SK-N-SH treated with all-trans-retinoic acid at 6 μM for 48 hours (cell line): Measurements from ENCODE around the gene TFG.

Experiments
- ATAC-seq: fragments of 200-7000 bp; cut with Tn5 transposase; 3 replicates; pipeline ENCODE4 v1.9.1; 2020; ENCODE audit warnings: mild to moderate bottlenecking, moderate library complexity
- ARNTL ChIP-seq: fragments of 450-650 bp; formaldehyde crosslinking; IDR thresholded peaks from 2 replicates; pipeline ENCODE4 v1.5.0; 2020; ENCODE audit warnings: low read depth, mild to moderate bottlenecking, moderate library complexity, borderline replicate concordance
- BACH2 ChIP-seq: fragments of 250-450 bp; sonication (Bioruptor Pico); IDR thresholded peaks from 2 replicates; pipeline ENCODE4 v1.9.0; 2021; ENCODE audit warnings: mild to moderate bottlenecking, borderline replicate concordance
- CSDC2 ChIP-seq: fragments of 250-450 bp; sonication (Bioruptor Pico); IDR thresholded peaks from 2 replicates; pipeline ENCODE4 v1.5.0; 2020; ENCODE audit warnings: mild to moderate bottlenecking, moderate library complexity
- CSRNP3 ChIP-seq: fragments of 250-450 bp; sonication (Bioruptor Pico); IDR thresholded peaks from 2 replicates; pipeline ENCODE4 v1.5.1; 2021; ENCODE audit warnings: mild to moderate bottlenecking, moderate library complexity
- ESRRG ChIP-seq: fragments of 250-450 bp; sonication (Bioruptor Pico); IDR thresholded peaks from 2 replicates; pipeline ENCODE4 v1.6.1; 2021; ENCODE audit warnings: mild to moderate bottlenecking
- GLIS3 ChIP-seq: fragments of 250-450 bp; sonication (Bioruptor Pico); IDR thresholded peaks from 2 replicates; pipeline ENCODE4 v1.5.0; 2020; ENCODE audit warnings: mild to moderate bottlenecking, moderate library complexity
- ISL1 ChIP-seq: fragments of 250-450 bp; sonication (Bioruptor Pico); IDR thresholded peaks from 2 replicates; pipeline ENCODE4 v2.1.2; 2022; ENCODE audit warnings: mild to moderate bottlenecking, moderate library complexity
- OSR1 ChIP-seq: fragments of 250-450 bp; sonication (Bioruptor Pico); IDR thresholded peaks from 2 replicates; pipeline ENCODE4 v1.8.0; 2022; ENCODE audit warnings: moderate library complexity, mild to moderate bottlenecking, inconsistent platforms
- POU6F1 ChIP-seq: fragments of 250-450 bp; sonication (Bioruptor Pico); IDR thresholded peaks from 2 replicates; pipeline ENCODE4 v1.8.0; 2021; ENCODE audit warnings: low read depth, mild to moderate bottlenecking, moderate library complexity, borderline replicate concordance
- PPARA ChIP-seq: fragments of 250-450 bp; sonication (Bioruptor Pico); IDR thresholded peaks from 2 replicates; pipeline ENCODE4 v1.5.0; 2020; ENCODE audit warnings: mild to moderate bottlenecking, borderline replicate concordance
- RARB ChIP-seq: fragments of 250-450 bp; sonication (Bioruptor Pico); IDR thresholded peaks from 2 replicates; pipeline ENCODE4 v1.8.0; 2021; ENCODE audit warnings: mild to moderate bottlenecking, moderate library complexity
- SNAI2 ChIP-seq: fragments of 250-450 bp; sonication (Bioruptor Pico); IDR thresholded peaks from 2 replicates; pipeline ENCODE4 v1.5.0; 2020; ENCODE audit warnings: mild to moderate bottlenecking, moderate library complexity
- TOX ChIP-seq: fragments of 250-450 bp; sonication (Bioruptor Pico); IDR thresholded peaks from 2 replicates; pipeline ENCODE4 v1.8.0; 2021; ENCODE audit warnings: mild to moderate bottlenecking, moderate library complexity, borderline replicate concordance
- TSHZ2 ChIP-seq: fragments of 250-450 bp; sonication (Bioruptor Pico); IDR thresholded peaks from 2 replicates; pipeline ENCODE4 v1.5.0; 2020; ENCODE audit warnings: mild to moderate bottlenecking, moderate library complexity
- ZC3H10 ChIP-seq: fragments of 250-450 bp; sonication (Bioruptor Pico); IDR thresholded peaks from 2 replicates; pipeline ENCODE4 v1.5.1; 2021; ENCODE audit warnings: mild to moderate bottlenecking, moderate library complexity
- ZFP3 ChIP-seq: fragments of 250-450 bp; sonication (Bioruptor Pico); IDR thresholded peaks from 2 replicates; pipeline ENCODE4 v1.5.0; 2020; ENCODE audit warnings: mild to moderate bottlenecking, moderate library complexity
- ZFP30 ChIP-seq: fragments of 450-650 bp; formaldehyde crosslinking; IDR thresholded peaks from 2 replicates; pipeline ENCODE4 v1.5.0; 2022; ENCODE audit warnings: mild to moderate bottlenecking, moderate library complexity
- ZNF565 ChIP-seq: fragments of 450-650 bp; formaldehyde crosslinking; conservative IDR thresholded peaks from 2 replicates; pipeline ENCODE4 v1.5.0; 2020; ENCODE audit warnings: low read depth, mild to moderate bottlenecking, moderate library complexity
- ZNF70 ChIP-seq: fragments of 450-650 bp; formaldehyde crosslinking; IDR thresholded peaks from 2 replicates; pipeline ENCODE4 v1.5.0; 2020; ENCODE audit warnings: mild to moderate bottlenecking, moderate library complexity
- ZNF8 ChIP-seq: fragments of 450-650 bp; formaldehyde crosslinking; IDR thresholded peaks from 2 replicates; pipeline ENCODE4 v1.5.0; 2020; ENCODE audit warnings: mild to moderate bottlenecking, moderate library complexity
- TF ChIP-seq, protein P1 (sequence below): fragments of 250-450 bp; sonication (Bioruptor Pico); IDR thresholded peaks from 2 replicates; pipeline ENCODE4 v1.5.1; 2020; ENCODE audit warnings: low read depth, mild to moderate bottlenecking, moderate library complexity
- TF ChIP-seq, protein P2 (sequence below): fragments of 250-450 bp; sonication (Bioruptor Pico); IDR thresholded peaks from 2 replicates; pipeline ENCODE4 v1.8.0; 2020; ENCODE audit warnings: mild to moderate bottlenecking, moderate library complexity, borderline replicate concordance

The TFG gene

DNA sequence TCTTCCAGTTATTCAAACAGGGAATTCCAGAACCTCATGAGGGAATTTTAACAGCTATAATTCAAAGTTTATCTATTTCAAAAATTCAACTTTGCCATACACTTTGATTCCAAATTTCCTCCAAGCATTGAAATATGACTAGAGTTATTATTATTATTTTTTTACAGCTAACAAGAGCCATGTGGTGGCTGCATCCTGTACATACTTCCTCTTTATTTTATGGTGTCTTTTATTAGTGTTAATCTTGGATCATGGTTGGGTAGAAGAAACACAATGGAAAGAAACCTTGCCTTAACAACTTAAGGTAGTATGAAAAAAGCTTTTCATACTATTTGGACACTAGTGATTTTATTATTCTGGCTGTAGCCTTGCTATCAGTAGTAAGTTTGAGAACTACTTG, 52.7 kb downstream of the TFG start:
- TF ChIP-seq TSHZ2 (CRISPR knock-in tag) (no peak), ZC3H10 (CRISPR knock-in tag) (no peak), BACH2 (CRISPR knock-in tag) (no peak), CSDC2 (CRISPR knock-in tag) (no peak), PPARA (CRISPR knock-in tag) (no peak), TOX (CRISPR knock-in tag) (no peak), ZNF565 (CRISPR knock-in tag) (no peak), GLIS3 (CRISPR knock-in tag) (no peak), ZFP30 (CRISPR knock-in tag) (no peak), SNAI2 (CRISPR knock-in tag) (no peak), POU6F1 (CRISPR knock-in tag) (no peak), ZFP3 (CRISPR knock-in tag) (no peak), RARB (no peak)
- TF ChIP-seq, protein P1, sequence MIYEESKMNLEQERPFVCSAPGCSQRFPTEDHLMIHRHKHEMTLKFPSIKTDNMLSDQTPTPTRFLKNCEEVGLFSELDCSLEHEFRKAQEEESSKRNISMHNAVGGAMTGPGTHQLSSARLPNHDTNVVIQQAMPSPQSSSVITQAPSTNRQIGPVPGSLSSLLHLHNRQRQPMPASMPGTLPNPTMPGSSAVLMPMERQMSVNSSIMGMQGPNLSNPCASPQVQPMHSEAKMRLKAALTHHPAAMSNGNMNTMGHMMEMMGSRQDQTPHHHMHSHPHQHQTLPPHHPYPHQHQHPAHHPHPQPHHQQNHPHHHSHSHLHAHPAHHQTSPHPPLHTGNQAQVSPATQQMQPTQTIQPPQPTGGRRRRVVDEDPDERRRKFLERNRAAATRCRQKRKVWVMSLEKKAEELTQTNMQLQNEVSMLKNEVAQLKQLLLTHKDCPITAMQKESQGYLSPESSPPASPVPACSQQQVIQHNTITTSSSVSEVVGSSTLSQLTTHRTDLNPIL (CRISPR knock-in tag), result no peak
- TF ChIP-seq, protein P2, sequence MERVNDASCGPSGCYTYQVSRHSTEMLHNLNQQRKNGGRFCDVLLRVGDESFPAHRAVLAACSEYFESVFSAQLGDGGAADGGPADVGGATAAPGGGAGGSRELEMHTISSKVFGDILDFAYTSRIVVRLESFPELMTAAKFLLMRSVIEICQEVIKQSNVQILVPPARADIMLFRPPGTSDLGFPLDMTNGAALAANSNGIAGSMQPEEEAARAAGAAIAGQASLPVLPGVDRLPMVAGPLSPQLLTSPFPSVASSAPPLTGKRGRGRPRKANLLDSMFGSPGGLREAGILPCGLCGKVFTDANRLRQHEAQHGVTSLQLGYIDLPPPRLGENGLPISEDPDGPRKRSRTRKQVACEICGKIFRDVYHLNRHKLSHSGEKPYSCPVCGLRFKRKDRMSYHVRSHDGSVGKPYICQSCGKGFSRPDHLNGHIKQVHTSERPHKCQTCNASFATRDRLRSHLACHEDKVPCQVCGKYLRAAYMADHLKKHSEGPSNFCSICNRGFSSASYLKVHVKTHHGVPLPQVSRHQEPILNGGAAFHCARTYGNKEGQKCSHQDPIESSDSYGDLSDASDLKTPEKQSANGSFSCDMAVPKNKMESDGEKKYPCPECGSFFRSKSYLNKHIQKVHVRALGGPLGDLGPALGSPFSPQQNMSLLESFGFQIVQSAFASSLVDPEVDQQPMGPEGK (CRISPR knock-in tag), result no peak
- ATAC-seq, result no peak

DNA sequence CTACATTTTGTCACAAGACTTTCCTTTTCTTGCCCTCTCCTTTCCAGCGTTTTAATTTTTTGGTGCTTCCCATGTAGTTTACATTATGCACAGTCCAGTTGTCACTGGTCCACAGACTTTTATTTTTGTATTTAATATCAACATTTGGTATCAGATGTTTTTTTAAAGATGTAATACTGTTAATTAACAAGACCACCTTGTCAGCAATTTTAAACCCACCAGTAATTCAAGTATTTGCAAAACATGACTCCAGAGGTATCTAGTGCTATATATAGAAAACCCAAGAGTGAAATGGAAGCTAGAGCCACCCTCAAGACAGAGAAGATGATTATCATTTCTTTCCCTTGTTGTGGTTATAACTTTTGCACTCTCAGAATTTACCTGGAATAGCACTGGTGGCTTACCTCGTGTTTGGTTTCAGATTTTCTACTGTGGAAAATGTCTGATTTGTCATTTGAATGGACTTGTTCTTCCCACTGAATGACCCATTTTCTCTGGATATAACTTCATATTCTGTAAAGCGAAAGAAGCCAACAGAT, 56.2 kb downstream of the TFG start:
- no peak for TF ChIP-seq ARNTL (CRISPR knock-in tag)
- TF ChIP-seq POU6F1 (CRISPR knock-in tag), result no peak
- TF ChIP-seq CSRNP3, result no peak
- no peak for TF ChIP-seq ZNF565 (CRISPR knock-in tag)
- TF ChIP-seq TOX (CRISPR knock-in tag), result no peak
- TF ChIP-seq SNAI2 (CRISPR knock-in tag), result no peak
- no peak for TF ChIP-seq GLIS3 (CRISPR knock-in tag)
- TF ChIP-seq ZNF70 (CRISPR knock-in tag), result no peak
- TF ChIP-seq ISL1, result no peak
- TF ChIP-seq ZC3H10 (CRISPR knock-in tag), result no peak
- TF ChIP-seq OSR1 (CRISPR knock-in tag), result no peak
- no peak for TF ChIP-seq ZNF8 (CRISPR knock-in tag)
- TF ChIP-seq ESRRG (CRISPR knock-in tag), result no peak
- TF ChIP-seq, protein P1 (CRISPR knock-in tag), result no peak
- no peak for TF ChIP-seq BACH2 (CRISPR knock-in tag)
- TF ChIP-seq ZFP30 (CRISPR knock-in tag), result no peak
- TF ChIP-seq ZFP3 (CRISPR knock-in tag), result no peak
- no peak for TF ChIP-seq PPARA (CRISPR knock-in tag)
- ATAC-seq, result no peak
